HG02885 (cell line): ENCODE results near the gene MXRA8.
"Not testable (repeated sequence)": the region's sequence is repeated elsewhere in the genome, so short reads cannot be mapped to it uniquely, and the experiment has no call there.

Experiments
- ATAC-seq: cut with Tn5 transposase; IDR thresholded peaks from one replicate; pipeline ENCODE4 v1.9.1; 2021; ENCODE audit warnings: mild to moderate bottlenecking; ENCODE audit not compliant: unreplicated experiment, poor library complexity

The MXRA8 gene

GRCh38 chr1:1324524-1325287 is 33.6 kb downstream of the MXRA8 start, which contains the start of the genes CPTP and INTS11:
CPTP (plus strand) TSS chr1:1324802; CDS start chr1:1326911, 2,109 bp downstream.
INTS11 (minus strand) TSS chr1:1324660; CDS start chr1:1324608, 52 bp downstream.
- ATAC-seq = peak; percentile 79

- peak; percentile 26 for ATAC-seq
These were observed 34.3 kb downstream of the MXRA8 start for GRCh38 chr1:1324084-1324523.

GRCh38 chr1:1322952-1323351 is 35.4 kb downstream of the MXRA8 start:
- no peak for ATAC-seq

DNA sequence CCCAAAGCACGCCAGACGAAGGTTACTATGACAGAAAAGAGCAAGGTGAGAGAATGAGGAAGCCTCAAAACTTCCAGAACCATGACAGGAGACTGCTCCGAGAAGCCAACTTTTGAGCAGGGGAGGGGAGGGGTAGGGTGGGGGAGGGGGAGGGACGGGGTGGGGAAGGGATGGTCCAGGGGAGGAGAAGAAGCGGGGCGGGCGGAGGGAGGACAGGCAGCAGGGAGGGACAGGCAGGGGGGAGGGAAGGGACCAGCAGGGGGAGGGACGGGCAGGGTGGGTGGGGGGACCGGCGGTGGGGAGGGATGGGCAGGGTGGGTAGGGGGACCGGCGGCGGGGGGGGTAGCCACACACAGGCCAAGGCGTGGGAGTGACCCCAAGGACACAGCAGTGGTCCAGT is 35.9 kb downstream of the MXRA8 start:
- ATAC-seq = no peak

- no peak for ATAC-seq
These were observed 36.9 kb downstream of the MXRA8 start for GRCh38 chr1:1321477-1321876.

DNA sequence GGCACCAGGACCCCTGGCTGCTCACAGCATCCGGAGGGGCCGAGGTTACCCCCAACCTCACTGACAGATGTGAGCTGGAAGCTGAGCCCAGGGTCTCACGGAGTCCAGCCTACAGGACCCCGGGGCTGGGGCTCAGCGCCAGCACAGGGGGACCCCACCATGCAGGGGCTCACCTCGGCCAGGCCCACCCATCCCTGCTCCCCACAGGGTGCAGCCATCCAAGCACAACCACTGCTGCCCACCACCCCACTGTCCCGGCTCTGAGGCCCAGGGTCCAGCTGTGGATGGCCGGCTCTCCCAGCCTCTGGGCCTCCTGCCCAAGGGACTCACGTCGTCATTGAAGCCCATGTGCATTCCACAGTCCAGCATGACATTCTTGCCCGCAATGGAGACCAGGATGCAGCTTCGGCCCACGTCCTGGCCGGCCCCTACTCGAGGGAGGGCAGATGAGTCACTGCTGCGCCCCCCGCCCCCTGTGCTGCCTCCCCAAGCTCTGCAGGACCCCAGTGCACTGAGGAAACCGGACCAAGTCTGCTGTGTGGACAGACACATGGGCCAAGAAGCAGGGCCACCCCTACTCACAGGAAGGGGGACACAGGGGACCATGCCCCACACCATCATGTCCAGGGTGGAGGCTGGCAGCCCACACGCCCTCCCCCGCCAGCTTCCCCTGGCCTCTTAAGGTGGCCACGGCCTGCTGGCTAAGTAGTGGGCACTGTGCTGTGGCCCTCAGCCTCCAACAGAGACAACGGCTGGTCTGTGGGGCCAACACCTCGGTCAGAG is 37.5 kb downstream of the MXRA8 start:
- ATAC-seq = no peak

- ATAC-seq = no peak
These were observed 38.8 kb downstream of the MXRA8 start for GRCh38 chr1:1319646-1319941.

- ATAC-seq = no peak
These were observed 39.3 kb downstream of the MXRA8 start for GRCh38 chr1:1318777-1319645.

DNA sequence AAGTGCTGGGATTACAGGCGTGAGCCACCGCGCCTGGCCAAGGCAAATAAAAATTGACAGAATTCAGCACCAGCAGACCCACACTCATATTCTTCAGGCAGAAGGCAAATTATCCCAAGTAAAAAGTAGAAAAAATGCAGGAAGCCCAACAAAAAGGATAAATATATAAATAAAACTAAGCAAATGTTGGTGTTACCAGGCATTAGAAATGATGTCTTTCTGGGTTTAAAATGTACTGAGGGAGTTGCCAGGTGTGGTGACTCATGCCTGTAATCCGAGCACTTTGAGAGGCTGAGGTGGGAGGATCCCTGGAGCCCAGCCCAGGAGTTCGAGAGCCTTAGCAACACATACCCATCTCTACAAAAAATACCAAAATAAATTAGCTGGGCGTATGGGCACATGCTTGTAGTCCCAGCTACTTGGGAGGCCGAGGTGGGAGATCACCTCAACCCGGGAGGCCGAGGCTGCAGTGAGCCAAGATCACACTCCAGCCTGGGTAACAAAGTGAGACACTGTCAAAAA is 40.2 kb downstream of the MXRA8 start:
- no peak for ATAC-seq

- no peak for ATAC-seq
These were observed 40.9 kb downstream of the MXRA8 start for GRCh38 chr1:1317420-1317819.

DNA sequence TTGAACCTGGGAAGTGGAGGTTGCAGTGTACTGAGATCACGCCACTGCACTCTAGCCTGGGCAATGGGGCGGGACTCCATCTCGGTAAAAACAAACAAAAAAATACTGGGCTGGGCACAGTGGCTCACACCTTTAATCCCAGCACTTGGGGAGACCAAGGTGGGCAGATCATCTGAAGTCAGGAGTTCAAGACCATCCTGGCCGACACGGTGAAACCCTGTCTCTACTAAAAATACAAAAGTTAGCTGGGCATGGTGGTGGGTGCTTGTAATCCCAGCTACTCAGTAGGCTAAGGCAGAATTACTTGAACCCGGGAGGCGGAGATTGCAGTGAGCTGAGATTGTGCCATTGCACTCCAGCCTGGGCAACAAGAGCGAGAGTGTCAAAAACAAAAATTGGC is 42.2 kb downstream of the MXRA8 start:
- not testable (repeated sequence) for ATAC-seq

DNA sequence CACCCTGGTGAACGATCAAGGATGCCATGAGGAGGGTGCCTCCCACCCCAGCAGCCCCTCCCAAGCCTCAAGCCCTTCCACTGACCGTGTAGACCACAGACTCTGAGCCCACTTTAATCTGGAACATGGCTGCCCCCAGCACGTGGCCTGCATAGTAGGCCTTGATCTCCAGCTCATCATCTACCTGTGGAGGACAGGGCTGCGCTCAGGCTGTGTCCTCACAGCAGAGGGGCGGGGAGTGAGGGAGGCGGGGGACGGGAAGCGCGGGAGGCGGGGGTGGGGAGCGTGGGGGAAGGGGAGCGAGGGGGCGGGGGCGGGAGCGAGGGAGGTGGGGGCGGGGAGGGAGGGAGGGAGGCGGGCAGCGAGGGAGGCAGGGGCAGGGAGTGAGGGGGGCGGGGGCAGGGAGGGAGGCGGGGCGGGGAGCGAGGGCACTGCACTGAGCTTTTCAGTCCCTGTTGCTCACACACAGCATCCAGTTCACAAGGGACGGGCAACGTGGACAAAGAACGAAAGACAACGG is 42.9 kb downstream of the MXRA8 start:
- ATAC-seq = no peak

GRCh38 chr1:1314678-1315335 is 43.5 kb downstream of the MXRA8 start:
- ATAC-seq = no peak

DNA sequence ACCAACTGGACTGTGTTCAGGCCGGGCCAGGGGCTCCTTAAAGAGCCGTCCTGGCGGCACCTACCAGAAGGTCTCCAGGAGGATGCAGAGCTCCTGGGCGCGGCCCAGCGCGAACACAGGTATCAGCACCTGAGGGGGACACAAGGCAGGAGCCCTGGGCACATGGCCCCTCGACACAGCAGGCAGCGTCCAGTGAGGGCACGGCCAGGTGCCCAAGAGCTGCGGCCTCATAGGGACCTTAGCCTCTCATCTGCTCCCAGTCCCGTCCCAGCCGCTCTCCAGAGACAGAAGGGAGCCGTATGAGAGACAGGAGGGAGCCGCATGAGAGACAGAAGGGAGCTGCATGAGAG is 44.1 kb downstream of the MXRA8 start:
- no peak for ATAC-seq

DNA sequence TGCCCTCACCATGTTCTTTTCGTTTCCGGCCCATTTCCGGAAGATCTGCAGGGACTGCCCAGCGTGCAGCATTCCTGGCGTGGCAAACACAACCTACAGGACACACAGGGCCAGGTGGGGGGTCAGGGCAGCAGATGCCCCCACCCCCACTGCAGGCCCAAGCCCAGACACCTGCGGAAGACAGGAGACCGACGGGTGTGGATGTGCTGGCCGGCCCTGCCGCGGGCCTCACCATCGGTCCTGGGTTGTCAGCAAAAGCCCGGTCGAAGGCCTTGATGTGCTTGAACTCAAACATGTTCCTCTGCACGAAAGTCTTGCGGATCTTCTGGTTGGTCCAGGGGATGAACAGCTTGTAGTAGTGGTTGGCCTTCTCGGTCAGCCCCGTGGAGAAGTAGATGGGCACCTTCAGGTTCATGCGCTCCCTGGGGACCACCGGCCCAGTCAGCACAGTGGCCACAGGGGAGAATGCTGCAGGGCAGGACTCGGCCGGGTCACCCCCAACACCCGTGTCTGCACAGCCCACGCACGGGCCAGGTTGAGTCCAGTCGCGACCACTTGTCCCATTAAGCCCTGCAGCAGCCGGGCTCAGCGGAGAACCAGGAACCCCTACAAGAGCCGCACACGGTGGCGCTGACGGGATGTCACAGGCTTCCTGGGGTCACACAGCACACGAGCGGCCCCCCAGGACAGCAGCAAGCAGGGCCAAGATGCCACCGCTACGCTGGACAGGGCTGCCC is 44.7 kb downstream of the MXRA8 start:
- ATAC-seq = no peak

DNA sequence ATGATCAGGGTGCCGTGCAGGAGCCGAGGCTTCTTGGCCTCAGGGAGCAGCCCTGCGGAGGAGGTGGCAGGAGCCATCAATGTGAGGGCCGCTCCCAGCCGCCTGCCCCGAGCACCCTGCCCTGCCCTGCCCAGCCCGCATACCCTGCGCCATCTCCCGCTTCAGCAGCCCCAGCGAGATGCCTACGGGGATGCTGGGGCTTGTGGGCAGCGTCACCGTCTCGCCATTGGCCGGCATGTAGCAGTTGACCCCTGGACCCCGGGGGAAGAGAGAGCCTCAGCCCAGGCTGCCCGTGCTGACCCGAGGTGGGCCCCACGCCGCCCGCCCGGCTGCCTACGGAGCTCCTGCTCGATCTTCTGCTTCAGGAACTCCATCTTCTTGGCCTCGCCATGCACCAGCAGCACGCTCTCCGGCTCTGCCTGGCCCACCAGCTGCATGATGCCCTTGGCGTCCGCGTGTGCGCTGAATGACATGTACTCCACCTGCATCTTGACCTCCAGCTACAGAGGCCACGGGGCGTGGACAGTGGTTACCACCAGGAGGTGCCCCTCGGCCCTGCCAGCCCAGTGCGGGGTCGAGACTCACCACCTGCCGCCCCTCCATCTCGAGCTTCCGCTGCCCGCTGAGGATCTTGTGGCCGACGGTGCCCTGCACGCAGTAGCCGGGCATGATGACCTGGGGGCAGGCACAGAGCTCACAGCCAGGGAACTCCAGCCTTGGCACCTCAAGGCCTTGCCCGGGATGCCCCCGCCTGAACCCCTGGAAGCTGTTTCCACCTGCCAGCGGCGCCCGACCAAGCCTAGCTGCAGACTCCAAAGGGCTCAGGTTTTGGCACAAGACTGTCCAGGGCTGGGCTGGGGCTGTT is 45.7 kb downstream of the MXRA8 start:
- ATAC-seq = no peak

- no peak for ATAC-seq
These were observed 46.9 kb downstream of the MXRA8 start for GRCh38 chr1:1311107-1312104.
